RWPE1 (cell line): ENCODE results near the gene TBL1X.

Experiments
- CTCF ChIA-PET: fragments of 350-600 bp; sonication (Branson Sonifier 250); formaldehyde crosslinking; extraction: SDS; loops from one replicate; lab custom pipeline; 2021; lab: Yijun Ruan, JAX
- POLR2A ChIA-PET: fragments of 400-600 bp; formaldehyde crosslinking; extraction: SDS; loops from one replicate; lab custom pipeline; 2020; ENCODE audit warnings: antibody characterized with exemption; ENCODE audit not compliant: low non-redundant PET; lab: Yijun Ruan, JAX
- DNase-seq: peaks from one replicate; pipeline ENCODE4 v3.0.0; 2012; ENCODE audit warnings: low spot score
- H3K27ac ChIP-seq: fragments of 450-650 bp; 2 replicates; pipeline ENCODE4 v1.5.1; 2017
- CTCF ChIP-seq: fragments of 450-650 bp; conservative IDR thresholded peaks from 2 replicates; pipeline ENCODE4 v1.5.1; 2017; ENCODE audit warnings: low read depth, mild to moderate bottlenecking

The TBL1X gene

DNA sequence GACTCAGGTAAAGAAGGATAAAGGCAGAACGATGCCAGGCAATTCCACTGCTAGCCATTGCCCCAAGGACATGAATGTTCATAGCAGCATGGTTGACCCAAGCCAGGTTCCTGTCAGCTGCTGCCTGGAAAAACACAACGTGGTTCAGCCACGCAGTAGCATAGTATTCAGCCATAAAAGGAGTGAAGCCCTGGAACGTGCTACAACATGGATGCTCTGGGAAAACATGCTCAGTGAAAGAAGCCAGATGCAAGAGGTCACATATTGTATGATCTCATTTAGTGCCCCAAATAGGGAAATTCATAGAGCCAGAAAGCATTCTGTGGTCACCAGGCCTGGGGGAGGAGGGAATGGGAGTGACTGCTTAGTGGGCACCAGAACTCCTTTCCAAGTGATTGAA is 170.9 kb downstream of the TBL1X start:
- H3K27ac ChIP-seq, result no peak overlapping the region
- DNase-seq, result no peak
- ChIA-PET CTCF (no interaction called here), POLR2A (no interaction called here)
- no peak for TF ChIP-seq CTCF

DNA sequence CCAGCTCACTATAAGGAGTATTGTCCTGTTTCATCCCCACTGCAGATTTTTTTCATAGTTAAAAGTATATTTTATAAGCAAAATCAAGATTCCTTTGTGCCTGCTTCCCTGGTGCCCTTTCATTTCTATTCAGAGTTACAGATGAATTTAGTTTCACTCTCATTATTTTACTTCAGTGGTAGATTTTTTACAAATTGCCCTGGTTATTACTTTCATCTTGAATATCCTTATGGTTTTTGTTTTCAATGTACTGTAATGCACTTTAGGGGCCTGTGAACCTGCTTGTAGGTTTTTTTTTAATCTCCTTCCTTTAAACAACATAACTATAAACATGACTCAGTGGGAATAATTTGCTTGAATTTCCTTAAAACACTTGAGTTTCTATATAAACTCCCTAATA is 174.0 kb downstream of the TBL1X start:
- no peak overlapping the region for H3K27ac ChIP-seq
- no peak for DNase-seq
- CTCF ChIA-PET, result no interaction called here
- no peak for TF ChIP-seq CTCF
- POLR2A ChIA-PET, result no interaction called here

DNA sequence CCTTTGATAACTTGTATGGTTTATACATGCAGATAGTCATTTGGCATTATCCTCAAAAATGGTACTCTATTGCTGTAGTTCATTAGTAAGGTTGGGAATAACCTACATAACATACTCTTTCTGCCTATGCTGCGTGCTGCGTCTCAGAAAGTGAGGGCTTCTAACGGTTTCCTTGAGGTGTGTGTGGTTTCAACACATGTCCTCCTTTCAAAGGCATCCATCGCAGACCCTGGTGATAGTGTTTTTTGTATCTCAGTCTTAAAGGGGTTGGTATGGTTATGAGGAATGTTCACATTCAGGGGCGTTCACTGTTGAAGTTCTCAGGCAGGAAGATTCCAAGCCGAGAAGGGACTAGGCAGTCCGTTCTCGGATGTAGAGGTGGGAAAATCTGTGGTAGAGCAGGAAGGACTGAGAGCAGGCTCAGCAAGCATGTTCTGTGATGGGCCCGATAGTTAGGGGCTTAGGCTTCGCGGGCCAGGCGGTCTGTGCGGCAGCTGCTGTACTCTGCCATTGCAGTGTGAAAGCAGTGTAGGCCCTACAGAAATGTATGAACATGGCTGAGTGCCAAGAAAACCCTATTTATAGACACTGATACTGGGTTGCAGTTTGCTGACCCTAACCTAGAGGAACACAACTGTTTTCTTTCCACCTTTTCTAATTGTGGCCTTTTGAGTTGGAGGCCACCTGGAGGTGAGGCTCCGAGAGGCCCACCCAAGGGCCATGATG is 177.6 kb downstream of the TBL1X start:
- ChIA-PET POLR2A (no interaction called here), CTCF (interaction anchor here (0.7 kb wide), 1 partner anchor 237 kb away, joined by 3 read pairs; no protein-coding TSS in a partner anchor)
- H3K27ac ChIP-seq, result no peak overlapping the region
- DNase-seq, result no peak
- TF ChIP-seq CTCF, result no peak

- no peak for TF ChIP-seq CTCF
- H3K27ac ChIP-seq, result no peak overlapping the region
- CTCF ChIA-PET, result no interaction called here
- DNase-seq, result no peak
- POLR2A ChIA-PET, result no interaction called here
These were observed 178.9 kb downstream of the TBL1X start for GRCh38 chrX:9643807-9644206.

GRCh38 chrX:9644335-9644734 is 179.5 kb downstream of the TBL1X start:
- TF ChIP-seq CTCF, result no peak
- DNase-seq, result no peak
- ChIA-PET POLR2A (no interaction called here), CTCF (no interaction called here)
- no peak overlapping the region for H3K27ac ChIP-seq

DNA sequence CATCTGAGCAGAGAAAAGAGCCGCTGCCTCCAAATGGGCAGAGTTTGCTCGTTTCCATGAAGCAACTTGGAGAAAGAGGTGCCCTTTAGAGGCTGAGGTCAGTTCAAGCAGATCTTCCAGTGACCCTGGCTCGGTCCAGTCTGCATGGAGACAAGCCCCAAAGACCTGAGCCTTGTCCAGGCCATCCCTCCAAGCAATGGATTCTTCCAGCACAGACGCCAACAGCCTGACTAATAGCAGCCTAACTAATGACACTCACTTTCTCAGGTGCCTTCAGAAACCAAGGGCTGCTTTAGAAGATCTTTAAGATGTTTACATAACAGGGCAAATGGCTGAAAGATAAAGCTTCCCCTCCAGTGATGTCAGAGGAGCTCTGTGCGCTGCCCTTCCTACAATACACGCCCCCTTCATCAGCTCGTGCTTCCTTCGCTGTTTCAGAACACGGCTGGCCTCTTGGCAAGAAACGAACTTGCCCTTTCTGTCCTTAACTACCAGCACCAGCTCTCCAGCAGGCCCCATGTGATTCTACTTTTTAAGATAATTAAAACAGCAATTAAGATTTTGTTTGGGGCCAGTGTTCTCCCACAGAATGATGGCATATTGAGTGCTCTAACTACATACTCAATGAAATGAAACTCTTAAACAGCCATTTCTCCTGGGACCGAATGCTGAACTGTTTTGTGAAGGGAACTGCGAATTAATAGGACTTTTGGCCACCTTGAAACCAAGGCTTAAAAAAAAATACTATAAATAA is 181.8 kb downstream of the TBL1X start:
- H3K27ac ChIP-seq, result no peak overlapping the region
- no peak for TF ChIP-seq CTCF
- no peak for DNase-seq
- ChIA-PET POLR2A (no interaction called here), CTCF (no interaction called here)
